ENCODE results near the gene SLC16A3.
"Not testable (repeated sequence)": the region's sequence is repeated elsewhere in the genome, so short reads cannot be mapped to it uniquely, and the experiment has no call there.

Gene SLC16A3

GRCh38 chr17:82247856-82248671 is 19.2 kb downstream of the SLC16A3 start:
- DNase-seq, result no peak

GRCh38 chr17:82248815-82249674 is 20.2 kb downstream of the SLC16A3 start:
- no peak for DNase-seq

GRCh38 chr17:82249896-82250581 is 21.2 kb downstream of the SLC16A3 start:
- DNase-seq, result no peak

GRCh38 chr17:82250868-82251500 is 22.1 kb downstream of the SLC16A3 start:
- DNase-seq, result no peak

GRCh38 chr17:82252511-82253178 is 23.8 kb downstream of the SLC16A3 start:
- no peak for DNase-seq

GRCh38 chr17:82253179-82253544 is 24.3 kb downstream of the SLC16A3 start:
- DNase-seq, result no peak

GRCh38 chr17:82254096-82254495 is 25.3 kb downstream of the SLC16A3 start:
- DNase-seq, result not testable (repeated sequence)

GRCh38 chr17:82254746-82255145 is 25.9 kb downstream of the SLC16A3 start:
- not testable (repeated sequence) for DNase-seq

GRCh38 chr17:82255402-82255972 is 26.6 kb downstream of the SLC16A3 start:
- no peak for DNase-seq

GRCh38 chr17:82256242-82256885 is 27.5 kb downstream of the SLC16A3 start:
- no peak for DNase-seq

- no peak for DNase-seq
Measured at GRCh38 chr17:82257473-82257872, 28.6 kb downstream of the SLC16A3 start.

GRCh38 chr17:82258555-82258954 is 29.7 kb downstream of the SLC16A3 start:
- no peak for DNase-seq

- not testable (repeated sequence) for DNase-seq
Measured at GRCh38 chr17:82259972-82260961, 31.4 kb downstream of the SLC16A3 start.

GRCh38 chr17:82262344-82262743 is 33.5 kb downstream of the SLC16A3 start:
- DNase-seq, result no peak

- no peak for DNase-seq
Measured at GRCh38 chr17:82263641-82264040, 34.8 kb downstream of the SLC16A3 start.

- no peak for DNase-seq
Measured at GRCh38 chr17:82266142-82266541, 37.3 kb downstream of the SLC16A3 start.

- no peak for DNase-seq
Measured at GRCh38 chr17:82267575-82268379, 38.9 kb downstream of the SLC16A3 start.

GRCh38 chr17:82269138-82269881 is 40.5 kb downstream of the SLC16A3 start:
- DNase-seq, result no peak
